Bronchial epithelial cell (primary cell): ENCODE results near the gene DGKD. TPM values are rescaled to one million over a fixed set of nuclear protein-coding genes. Genes with fewer than 3 reads are reported as not detected.
"Not testable (repeated sequence)": the region's sequence is repeated elsewhere in the genome, so short reads cannot be mapped to it uniquely, and the experiment has no call there.

Experiments used
- DNase-seq: peaks from one replicate; pipeline ENCODE4 v3.0.0-alpha.2; 2010; ENCODE audit warnings: low read depth
- FAIRE-seq: peaks from 2 replicates; lab custom pipeline; 2011; peaks lifted over from hg19 to GRCh38; lab: Jason Lieb, UNC
- H3K27me3 ChIP-seq: 2 replicates; pipeline ENCODE4 v1.5.1; 2011; ENCODE audit warnings: low read length; ENCODE audit not compliant: control insufficient read depth, insufficient read depth
- H3K36me3 ChIP-seq: 2 replicates; pipeline ENCODE4 v1.5.1; 2011; ENCODE audit warnings: low read length; ENCODE audit not compliant: control insufficient read depth, insufficient read depth
- H3K4me3 ChIP-seq: 2 replicates; pipeline ENCODE4 v1.5.1; 2011; ENCODE audit warnings: mild to moderate bottlenecking, low read depth, low read length, control low read depth
- CTCF ChIP-seq: IDR thresholded peaks from 2 replicates; pipeline ENCODE4 v1.5.1; 2011; ENCODE audit warnings: mild to moderate bottlenecking, moderate library complexity, low read length, control low read depth, inconsistent platforms; ENCODE audit not compliant: insufficient read depth, severe bottlenecking
- total RNA-seq: library from RNA; depleted of rRNA; stranded (reverse); fragments of >200 nt; gene quantifications from 2 replicates; pipeline ENCODE4 v1.2.1, GENCODE V29; 2014

Gene DGKD
- total RNA-seq, 1 donor from 2014 or later: 14.5 TPM

GRCh38 chr2:233371641-233372040, 17.3 kb downstream of the DGKD start:
- no peak for DNase-seq
- Histone ChIP-seq H3K36me3 (no peaks in the 10 kb centered on the region), H3K27me3 (no peaks in the 10 kb centered on the region), H3K4me3 (no peak overlapping the region)
- no peak for TF ChIP-seq CTCF
- no peak for FAIRE-seq

- Histone ChIP-seq H3K4me3 (no peak overlapping the region), H3K27me3 (no peaks in the 10 kb centered on the region), H3K36me3 (no peaks in the 10 kb centered on the region)
- DNase-seq (no peak), FAIRE-seq (no peak)
- TF ChIP-seq CTCF: no peak
These were observed 18.6 kb downstream of the DGKD start for GRCh38 chr2:233372855-233373254.

GRCh38 chr2:233373316-233373715, 19.0 kb downstream of the DGKD start:
- no peak for FAIRE-seq

GRCh38 chr2:233374776-233375175, 20.5 kb downstream of the DGKD start:
- not testable (repeated sequence) for FAIRE-seq, DNase-seq, H3K27me3 ChIP-seq, H3K36me3 ChIP-seq, H3K4me3 ChIP-seq

More at GRCh38 chr2:233373316-233373715, 19.0 kb downstream of the DGKD start:
- TF ChIP-seq CTCF: no peak
- H3K4me3 ChIP-seq: no peak overlapping the region
- DNase-seq: no peak
- H3K27me3 ChIP-seq: no peaks in the 10 kb centered on the region
- H3K36me3 ChIP-seq: no peaks in the 10 kb centered on the region

GRCh38 chr2:233375490-233376314, 21.4 kb downstream of the DGKD start:
- TF ChIP-seq CTCF: no peak
- H3K4me3 ChIP-seq: no peak overlapping the region
- H3K27me3 ChIP-seq: no peaks in the 10 kb centered on the region
- no peak for FAIRE-seq
- H3K36me3 ChIP-seq: no peaks in the 10 kb centered on the region
- no peak for DNase-seq

GRCh38 chr2:233379034-233379433, 24.7 kb downstream of the DGKD start:
- FAIRE-seq (no peak), DNase-seq (no peak)
- no peak for TF ChIP-seq CTCF
- Histone ChIP-seq H3K36me3 (no peaks in the 10 kb centered on the region), H3K27me3 (no peaks in the 10 kb centered on the region), H3K4me3 (no peak overlapping the region)
